Measurements from ENCODE around the gene COLEC12.

The COLEC12 gene

DNA sequence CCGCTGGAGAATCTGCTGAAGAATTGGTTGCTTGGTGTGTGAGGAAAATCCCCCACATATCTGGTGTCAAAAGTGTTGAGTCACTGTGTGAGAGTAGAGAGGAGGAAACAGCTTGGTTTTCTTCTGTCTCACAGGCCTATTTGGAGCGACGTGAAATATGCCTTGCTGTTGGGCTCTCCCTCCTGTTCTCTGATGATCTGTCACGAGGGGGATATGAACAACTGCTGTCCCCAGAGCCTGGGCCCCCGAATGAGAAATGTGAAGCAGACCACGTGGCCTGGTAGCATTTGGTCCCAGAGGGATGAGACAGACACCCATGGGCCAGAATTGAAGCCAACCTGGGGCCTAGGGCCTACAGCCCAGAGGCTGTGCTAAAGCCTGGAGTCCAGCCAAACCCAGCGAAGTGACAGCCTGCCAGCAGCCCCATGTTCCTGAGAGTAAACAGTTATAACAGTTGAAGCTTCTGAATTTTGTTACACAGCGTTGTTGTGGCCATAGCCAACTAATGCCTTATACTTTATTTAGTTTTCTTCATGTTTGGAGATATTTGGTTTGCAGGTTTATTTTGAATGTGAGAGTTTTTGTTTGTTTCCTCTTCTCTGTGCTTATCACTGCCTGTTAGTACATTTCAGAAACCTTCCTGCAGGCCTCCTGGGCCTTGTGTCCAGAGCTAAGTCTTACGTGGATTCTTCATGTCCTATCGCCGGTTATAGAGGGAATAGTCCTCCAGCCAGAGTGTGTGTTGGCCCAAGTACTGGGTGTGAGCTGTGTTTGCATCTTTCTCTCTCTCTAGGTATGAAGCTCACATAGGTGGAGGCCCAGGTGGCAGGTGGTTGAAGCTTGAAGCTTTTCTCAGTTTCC, 18.7 kb upstream of the COLEC12 start:
- no peak overlapping the region for H3K9ac ChIP-seq (ENCODE audit: low read depth, low read length)
- no peaks in the 10 kb centered on the region for H3K27me3 ChIP-seq (ENCODE audit: insufficient read depth, low read length)
- no peaks in the 10 kb centered on the region for H3K9me3 ChIP-seq (ENCODE audit: insufficient read depth, low read depth, low read length)
- H3K4me1 ChIP-seq (ENCODE audit: insufficient read depth, low read length), result 0 out of 2 replicates have a peak, but pooled peaks cover 8% of the 10 kb centered on the region
- H3K4me3 ChIP-seq (ENCODE audit: low read length), result no peak overlapping the region
- no peaks in the 10 kb centered on the region for H3K36me3 ChIP-seq (ENCODE audit: insufficient read depth, low read depth, low read length)
- no peak overlapping the region for H3K27ac ChIP-seq (ENCODE audit: low read length)

- Histone ChIP-seq H3K9ac (ENCODE audit: low read depth, low read length) (no peak overlapping the region), H3K27me3 (ENCODE audit: insufficient read depth, low read length) (no peaks in the 10 kb centered on the region), H3K36me3 (ENCODE audit: insufficient read depth, low read depth, low read length) (no peaks in the 10 kb centered on the region), H3K27ac (ENCODE audit: low read length) (no peak overlapping the region), H3K4me1 (ENCODE audit: insufficient read depth, low read length) (0 out of 2 replicates have a peak, but pooled peaks cover 8% of the 10 kb centered on the region), H3K4me3 (ENCODE audit: low read length) (no peak overlapping the region), H3K9me3 (ENCODE audit: insufficient read depth, low read depth, low read length) (peaks cover 3% of the 10 kb centered on the region)
Observed at GRCh38 chr18:518081-518480, 17.6 kb upstream of the COLEC12 start.

DNA sequence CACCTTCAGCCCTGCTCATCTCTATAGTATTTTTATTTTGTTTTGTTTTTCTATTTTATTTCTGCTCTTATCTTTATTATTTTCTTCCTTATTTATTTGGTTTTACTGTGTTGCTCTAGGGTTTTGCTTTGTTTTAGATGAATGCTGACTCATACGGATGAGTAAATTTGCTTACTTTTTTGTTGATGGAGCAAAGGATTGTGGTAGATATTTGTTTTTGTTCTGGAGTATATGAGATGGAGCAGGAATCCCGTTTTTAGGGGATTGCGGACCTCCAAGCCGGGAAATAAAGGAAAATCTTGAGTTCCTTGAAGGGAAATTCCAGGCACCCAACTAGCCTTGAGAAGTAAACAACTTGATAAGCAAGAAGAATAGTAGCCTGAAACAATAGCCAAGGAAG, 15.3 kb upstream of the COLEC12 start:
- Histone ChIP-seq H3K9ac (ENCODE audit: low read depth, low read length) (no peak overlapping the region), H3K27me3 (ENCODE audit: insufficient read depth, low read length) (no peaks in the 10 kb centered on the region), H3K4me1 (ENCODE audit: insufficient read depth, low read length) (0 out of 2 replicates have a peak, but pooled peaks cover 8% of the 10 kb centered on the region), H3K4me3 (ENCODE audit: low read length) (no peak overlapping the region), H3K27ac (ENCODE audit: low read length) (no peak overlapping the region), H3K36me3 (ENCODE audit: insufficient read depth, low read depth, low read length) (no peaks in the 10 kb centered on the region), H3K9me3 (ENCODE audit: insufficient read depth, low read depth, low read length) (peaks cover 3% of the 10 kb centered on the region)

- 0 out of 2 replicates have a peak, but pooled peaks cover 8% of the 10 kb centered on the region for H3K4me1 ChIP-seq (ENCODE audit: insufficient read depth, low read length)
- H3K36me3 ChIP-seq (ENCODE audit: insufficient read depth, low read depth, low read length), result no peaks in the 10 kb centered on the region
- H3K9me3 ChIP-seq (ENCODE audit: insufficient read depth, low read depth, low read length), result peaks cover 3% of the 10 kb centered on the region
- no peak overlapping the region for H3K9ac ChIP-seq (ENCODE audit: low read depth, low read length)
- no peaks in the 10 kb centered on the region for H3K27me3 ChIP-seq (ENCODE audit: insufficient read depth, low read length)
- H3K4me3 ChIP-seq (ENCODE audit: low read length), result no peak overlapping the region
- H3K27ac ChIP-seq (ENCODE audit: low read length), result no peak overlapping the region
Observed at GRCh38 chr18:515156-515815, 14.8 kb upstream of the COLEC12 start.

- Histone ChIP-seq H3K4me1 (ENCODE audit: insufficient read depth, low read length) (0 out of 2 replicates have a peak, but pooled peaks cover 8% of the 10 kb centered on the region), H3K9me3 (ENCODE audit: insufficient read depth, low read depth, low read length) (peaks cover 3% of the 10 kb centered on the region), H3K27me3 (ENCODE audit: insufficient read depth, low read length) (no peaks in the 10 kb centered on the region), H3K4me3 (ENCODE audit: low read length) (no peak overlapping the region), H3K36me3 (ENCODE audit: insufficient read depth, low read depth, low read length) (no peaks in the 10 kb centered on the region), H3K9ac (ENCODE audit: low read depth, low read length) (no peak overlapping the region), H3K27ac (ENCODE audit: low read length) (no peak overlapping the region)
Observed at GRCh38 chr18:513826-514530, 13.5 kb upstream of the COLEC12 start.

GRCh38 chr18:512957-513356, 12.5 kb upstream of the COLEC12 start:
- 0 out of 2 replicates have a peak, but pooled peaks cover 8% of the 10 kb centered on the region for H3K4me1 ChIP-seq (ENCODE audit: insufficient read depth, low read length)
- H3K4me3 ChIP-seq (ENCODE audit: low read length), result no peak overlapping the region
- peaks cover 3% of the 10 kb centered on the region for H3K9me3 ChIP-seq (ENCODE audit: insufficient read depth, low read depth, low read length)
- H3K36me3 ChIP-seq (ENCODE audit: insufficient read depth, low read depth, low read length), result no peaks in the 10 kb centered on the region
- H3K9ac ChIP-seq (ENCODE audit: low read depth, low read length), result no peak overlapping the region
- H3K27me3 ChIP-seq (ENCODE audit: insufficient read depth, low read length), result no peaks in the 10 kb centered on the region
- no peak overlapping the region for H3K27ac ChIP-seq (ENCODE audit: low read length)

DNA sequence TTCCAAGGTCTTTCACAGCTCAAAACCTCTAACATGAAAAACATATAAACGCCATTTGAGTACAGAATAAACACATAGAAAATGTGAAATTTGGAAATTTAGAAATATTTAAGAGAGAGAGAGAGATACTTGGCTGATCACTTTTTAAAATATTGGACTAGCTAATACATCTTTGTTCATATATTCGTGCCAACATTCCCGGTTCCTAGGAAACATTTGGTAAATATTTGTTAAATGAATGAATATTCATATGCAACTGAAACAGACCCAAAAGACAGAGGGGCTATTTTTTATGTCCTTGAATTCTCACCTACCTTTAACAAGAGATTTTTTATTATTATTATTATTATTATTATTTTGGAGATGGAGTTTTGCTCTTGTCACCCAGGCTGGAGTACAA, 8.3 kb upstream of the COLEC12 start:
- H3K4me1 ChIP-seq (ENCODE audit: insufficient read depth, low read length), result no peaks in the 10 kb centered on the region
- no peak overlapping the region for H3K27ac ChIP-seq (ENCODE audit: low read length)
- H3K9ac ChIP-seq (ENCODE audit: low read depth, low read length), result no peak overlapping the region
- no peak overlapping the region for H3K4me3 ChIP-seq (ENCODE audit: low read length)
- 0 out of 2 replicates have a peak, but pooled peaks cover 8% of the 10 kb centered on the region for H3K27me3 ChIP-seq (ENCODE audit: insufficient read depth, low read length)
- no peaks in the 10 kb centered on the region for H3K36me3 ChIP-seq (ENCODE audit: insufficient read depth, low read depth, low read length)
- H3K9me3 ChIP-seq (ENCODE audit: insufficient read depth, low read depth, low read length), result peaks cover 3% of the 10 kb centered on the region

- Histone ChIP-seq H3K9ac (ENCODE audit: low read depth, low read length) (no peak overlapping the region), H3K27me3 (ENCODE audit: insufficient read depth, low read length) (peaks cover 15% of the 10 kb centered on the region), H3K9me3 (ENCODE audit: insufficient read depth, low read depth, low read length) (no peaks in the 10 kb centered on the region)
Observed at GRCh38 chr18:507636-508035, 7.1 kb upstream of the COLEC12 start.

GRCh38 chr18:506801-507200, 6.3 kb upstream of the COLEC12 start:
- H3K27ac ChIP-seq (ENCODE audit: low read length), result no peak overlapping the region
- no peaks in the 10 kb centered on the region for H3K36me3 ChIP-seq (ENCODE audit: insufficient read depth, low read depth, low read length)
- H3K27me3 ChIP-seq (ENCODE audit: insufficient read depth, low read length), result peaks cover 23% of the 10 kb centered on the region
- no peak overlapping the region for H3K9ac ChIP-seq (ENCODE audit: low read depth, low read length)
- no peaks in the 10 kb centered on the region for H3K4me1 ChIP-seq (ENCODE audit: insufficient read depth, low read length)
- no peaks in the 10 kb centered on the region for H3K9me3 ChIP-seq (ENCODE audit: insufficient read depth, low read depth, low read length)
- H3K4me3 ChIP-seq (ENCODE audit: low read length), result no peak overlapping the region

More at GRCh38 chr18:507636-508035, 7.1 kb upstream of the COLEC12 start:
- Histone ChIP-seq H3K4me3 (ENCODE audit: low read length) (no peak overlapping the region), H3K36me3 (ENCODE audit: insufficient read depth, low read depth, low read length) (no peaks in the 10 kb centered on the region), H3K4me1 (ENCODE audit: insufficient read depth, low read length) (no peaks in the 10 kb centered on the region), H3K27ac (ENCODE audit: low read length) (no peak overlapping the region)

DNA sequence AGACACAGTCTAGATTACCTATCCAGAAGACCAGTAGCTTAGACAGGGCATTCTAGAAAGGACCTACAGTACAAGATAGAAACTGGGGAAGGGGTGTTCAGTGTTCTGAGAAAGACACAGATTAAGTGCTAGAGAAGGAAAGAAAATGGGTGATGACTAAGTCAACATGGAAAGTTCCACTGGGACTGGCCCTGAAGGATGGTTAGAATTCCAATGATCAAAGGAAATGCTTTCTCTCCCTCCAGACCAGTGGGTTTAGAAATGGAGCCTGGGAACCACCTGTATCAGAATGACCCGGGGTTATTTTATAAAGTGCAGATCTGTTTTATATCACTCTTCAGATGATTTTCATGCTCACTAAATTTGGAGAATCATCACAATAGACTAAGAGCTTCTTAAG, 5.8 kb upstream of the COLEC12 start:
- no peak overlapping the region for H3K27ac ChIP-seq (ENCODE audit: low read length)
- no peak overlapping the region for H3K4me3 ChIP-seq (ENCODE audit: low read length)
- H3K9me3 ChIP-seq (ENCODE audit: insufficient read depth, low read depth, low read length), result no peaks in the 10 kb centered on the region
- peaks cover 29% of the 10 kb centered on the region for H3K27me3 ChIP-seq (ENCODE audit: insufficient read depth, low read length)
- H3K4me1 ChIP-seq (ENCODE audit: insufficient read depth, low read length), result no peaks in the 10 kb centered on the region
- H3K36me3 ChIP-seq (ENCODE audit: insufficient read depth, low read depth, low read length), result no peaks in the 10 kb centered on the region
- H3K9ac ChIP-seq (ENCODE audit: low read depth, low read length), result no peak overlapping the region

DNA sequence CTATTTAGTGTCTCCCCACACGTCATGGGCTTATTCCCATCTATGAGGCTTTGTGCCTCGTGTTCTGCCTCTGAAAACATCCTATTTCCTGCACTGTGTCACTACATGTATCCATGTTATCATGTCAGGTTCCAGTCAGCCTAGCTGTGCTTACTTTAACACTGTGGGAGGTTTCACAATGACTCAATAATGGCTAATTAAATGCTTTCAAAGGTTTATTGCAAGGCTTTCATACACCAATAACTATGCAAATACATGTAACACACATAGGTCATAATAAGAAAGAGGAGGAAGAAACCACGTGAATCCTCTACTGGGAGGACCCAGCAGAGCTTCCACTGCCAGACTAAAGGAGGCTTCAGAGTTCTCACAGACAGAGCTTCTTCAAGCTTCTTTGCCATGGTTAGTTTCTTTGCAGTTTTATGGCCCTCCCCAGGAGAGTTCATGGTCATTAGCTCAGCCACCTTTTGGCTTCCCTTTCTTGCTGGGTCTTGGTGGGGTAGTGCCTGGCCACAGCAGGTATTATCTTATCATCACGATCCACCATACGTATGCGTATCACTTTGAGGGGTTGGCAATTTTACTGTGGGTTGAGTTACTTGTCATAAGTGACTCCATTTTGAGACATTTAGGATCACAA, 5.1 kb upstream of the COLEC12 start:
- Histone ChIP-seq H3K4me3 (ENCODE audit: low read length) (no peak overlapping the region), H3K9ac (ENCODE audit: low read depth, low read length) (no peak overlapping the region), H3K4me1 (ENCODE audit: insufficient read depth, low read length) (no peaks in the 10 kb centered on the region), H3K27me3 (ENCODE audit: insufficient read depth, low read length) (peaks cover 35% of the 10 kb centered on the region), H3K27ac (ENCODE audit: low read length) (no peak overlapping the region), H3K9me3 (ENCODE audit: insufficient read depth, low read depth, low read length) (no peaks in the 10 kb centered on the region), H3K36me3 (ENCODE audit: insufficient read depth, low read depth, low read length) (no peaks in the 10 kb centered on the region)

All from iPS-20b (cell line).